Esophagus squamous epithelium (tissue), 5 donors: Measurements from ENCODE around the gene ATP2B3. TPM values are rescaled to one million over a fixed set of nuclear protein-coding genes. Genes with fewer than 3 reads are reported as not detected.

Source experiments
- DNase-seq: peaks from one replicate; lab custom pipeline; 2025; lab: John Stamatoyannopoulos, UW
- H3K27ac ChIP-seq, 4 donors: fragments of 200-600 bp; sonication (generic); one replicate each; pipeline ENCODE4 v1.5.1; 2016 to 2019; ENCODE audit warnings: mild to moderate bottlenecking in 1 of 4
- H3K27me3 ChIP-seq, 4 donors: fragments of 200-600 bp; sonication (generic); 1 replicate in 3 of 4; 2 replicates in 1 of 4; pipeline versions ENCODE4 v1.5.1 to v1.6.0; 2017 to 2021; ENCODE audit warnings: antibody characterized with exemption in 1 of 4
- H3K36me3 ChIP-seq, 3 donors: fragments of 200-600 bp; sonication (generic); one replicate each; pipeline ENCODE4 v1.5.1; 2016 to 2019
- H3K4me1 ChIP-seq, 3 donors: fragments of 200-600 bp; sonication (generic); one replicate each; pipeline ENCODE4 v1.5.1; 2017 to 2019
- H3K4me3 ChIP-seq, 4 donors: fragments of 200-600 bp; sonication (generic); 1 replicate in 3 of 4; 2 replicates in 1 of 4; pipeline ENCODE4 v1.5.1; 2016 to 2019; ENCODE audit warnings: mild to moderate bottlenecking in 2 of 4, moderate library complexity in 1 of 4
- H3K9me3 ChIP-seq, 3 donors: fragments of 200-600 bp; sonication (generic); one replicate each; pipeline ENCODE4 v1.5.1; 2016 to 2019
- POLR2A ChIP-seq, 4 donors: fragments of 450-650 bp; IDR thresholded peaks; one replicate each; pipeline ENCODE4 v1.6.1; 2017; ENCODE audit warnings: antibody characterized with exemption in 4 of 4, mild to moderate bottlenecking in 4 of 4, moderate library complexity in 3 of 4
- WGBS, 2 donors: methylation state at CpG; one replicate each; pipeline ENCODE4 v1.1.5; 2018; 5-methylcytosine and 5-hydroxymethylcytosine counted together
- intact Hi-C: fragments of 100-400 bp; cut with DNase I; formaldehyde crosslinking; loops from one replicate; pipeline ENCODE4 v1.15.0; 2022
- total RNA-seq, 4 donors: library from RNA; depleted of rRNA; stranded (reverse); fragments of >200 nt; gene quantifications; one replicate each; pipeline ENCODE4 v1.1.0, GENCODE V29; 2016
- TF ChIP-seq, protein P1 (sequence below), 6 experiments: fragments of 450-650 bp in 4 of 6; fragments of 200-600 bp in 2 of 6; sonication (generic) in 2 of 6; IDR thresholded peaks; one replicate each; pipeline ENCODE4 v1.5.1; 2016 to 2019; ENCODE audit warnings: antibody characterized with exemption in 6 of 6, mild to moderate bottlenecking in 4 of 6, moderate library complexity in 4 of 6
- donor health status: DM: yes; HTN: yes; CAD: no.

ATP2B3 gene
- total RNA-seq = not detected

DNA sequence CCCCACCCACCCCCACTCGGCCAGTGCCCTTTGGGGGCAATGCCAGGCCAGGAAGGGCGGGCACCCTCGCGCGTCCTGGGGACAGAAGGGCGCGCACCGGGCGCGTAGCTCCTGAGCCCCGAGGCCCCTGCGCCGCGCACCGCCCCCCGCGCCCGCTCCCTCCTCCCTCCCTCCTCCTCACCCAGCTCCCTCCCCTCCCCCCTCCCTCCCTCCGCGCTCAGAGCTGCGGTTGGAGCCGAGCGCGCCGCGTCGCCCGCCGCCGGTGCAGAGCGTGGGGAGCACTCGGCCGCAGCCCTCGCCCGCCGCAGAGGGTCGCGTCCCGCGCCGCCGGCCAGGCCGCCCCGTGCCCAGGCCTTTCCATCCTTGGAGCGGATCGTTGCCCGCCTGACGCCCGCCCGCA lies at the start of gene ATP2B3:
ATP2B3 (plus strand) TSS at position 220 of the 400 bp plus-strand sequence. CDS start 18,606 bp downstream, outside the sequence.
- no peaks in the 10 kb centered on the region for H3K9me3 ChIP-seq
- H3K4me1 ChIP-seq = peaks cover 3 to 28% (median 4%) of the 10 kb centered on the region in 3 donors
- no peak for DNase-seq
- no peaks in the 10 kb centered on the region for H3K36me3 ChIP-seq
- no CpG with 5 or more reads among the region's 50 CpGs for WGBS, 2 donors
- H3K27ac ChIP-seq = no peak within 1 kb of the TSS
- peak within 1 kb of the TSS in 1 of 4 donors; percentile 4 for H3K4me3 ChIP-seq
- peaks cover 0 to 72% (median 12%) of the 10 kb centered on the region in 4 donors for H3K27me3 ChIP-seq
- no peak for TF ChIP-seq POLR2A (IDR thresholded peaks at IDR 0.05)
- TF ChIP-seq, protein P1, sequence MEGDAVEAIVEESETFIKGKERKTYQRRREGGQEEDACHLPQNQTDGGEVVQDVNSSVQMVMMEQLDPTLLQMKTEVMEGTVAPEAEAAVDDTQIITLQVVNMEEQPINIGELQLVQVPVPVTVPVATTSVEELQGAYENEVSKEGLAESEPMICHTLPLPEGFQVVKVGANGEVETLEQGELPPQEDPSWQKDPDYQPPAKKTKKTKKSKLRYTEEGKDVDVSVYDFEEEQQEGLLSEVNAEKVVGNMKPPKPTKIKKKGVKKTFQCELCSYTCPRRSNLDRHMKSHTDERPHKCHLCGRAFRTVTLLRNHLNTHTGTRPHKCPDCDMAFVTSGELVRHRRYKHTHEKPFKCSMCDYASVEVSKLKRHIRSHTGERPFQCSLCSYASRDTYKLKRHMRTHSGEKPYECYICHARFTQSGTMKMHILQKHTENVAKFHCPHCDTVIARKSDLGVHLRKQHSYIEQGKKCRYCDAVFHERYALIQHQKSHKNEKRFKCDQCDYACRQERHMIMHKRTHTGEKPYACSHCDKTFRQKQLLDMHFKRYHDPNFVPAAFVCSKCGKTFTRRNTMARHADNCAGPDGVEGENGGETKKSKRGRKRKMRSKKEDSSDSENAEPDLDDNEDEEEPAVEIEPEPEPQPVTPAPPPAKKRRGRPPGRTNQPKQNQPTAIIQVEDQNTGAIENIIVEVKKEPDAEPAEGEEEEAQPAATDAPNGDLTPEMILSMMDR (IDR thresholded peaks at IDR 0.05) = no peak
- intact Hi-C loops = no loop called here

DNA sequence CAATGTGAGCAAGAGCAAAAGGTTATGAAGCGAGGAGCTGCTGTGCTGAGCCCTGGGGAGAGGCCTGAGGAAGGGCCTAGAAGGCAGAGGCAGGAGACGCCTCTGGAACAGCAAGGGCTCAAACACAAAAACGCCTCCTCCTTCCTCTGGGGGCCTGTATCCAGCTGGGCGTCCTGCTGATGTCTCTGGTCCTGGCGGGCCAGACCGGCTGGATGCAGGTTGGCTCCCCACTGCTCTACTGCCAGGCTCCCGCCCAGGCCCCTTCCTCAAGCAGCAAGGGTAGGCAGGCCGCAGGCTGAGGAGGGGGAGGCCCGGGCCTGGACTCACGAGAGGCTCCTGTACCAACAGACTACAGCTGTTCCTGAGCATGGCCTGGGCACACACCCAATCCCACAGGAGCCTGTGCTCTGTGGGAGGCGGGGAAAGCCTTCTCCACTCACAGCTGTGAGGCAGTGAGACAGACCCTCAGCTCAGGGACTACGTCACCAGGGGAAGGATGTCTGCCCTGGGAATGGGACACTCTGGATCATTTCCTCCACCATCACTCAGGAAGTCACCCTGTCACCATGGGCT lies 49.3 kb upstream of the ATP2B3 start:
- Histone ChIP-seq H3K9me3 (no peaks in the 10 kb centered on the region), H3K36me3 (peaks cover 0 to 10% (median 0%) of the 10 kb centered on the region in 3 donors), H3K4me3 (no peak overlapping the region), H3K4me1 (peaks cover 0 to 43% (median 10%) of the 10 kb centered on the region in 3 donors), H3K27ac (no peak overlapping the region), H3K27me3 (no peaks in the 10 kb centered on the region)
- no peak for DNase-seq
- 85 to 100% methylated on average over 1 to 4 of the region's 12 CpGs for WGBS, 2 donors
- intact Hi-C loops = no loop called here
- no peak for TF ChIP-seq POLR2A (IDR thresholded peaks at IDR 0.05)
- TF ChIP-seq, protein P1 (IDR thresholded peaks at IDR 0.05) = no peak

DNA sequence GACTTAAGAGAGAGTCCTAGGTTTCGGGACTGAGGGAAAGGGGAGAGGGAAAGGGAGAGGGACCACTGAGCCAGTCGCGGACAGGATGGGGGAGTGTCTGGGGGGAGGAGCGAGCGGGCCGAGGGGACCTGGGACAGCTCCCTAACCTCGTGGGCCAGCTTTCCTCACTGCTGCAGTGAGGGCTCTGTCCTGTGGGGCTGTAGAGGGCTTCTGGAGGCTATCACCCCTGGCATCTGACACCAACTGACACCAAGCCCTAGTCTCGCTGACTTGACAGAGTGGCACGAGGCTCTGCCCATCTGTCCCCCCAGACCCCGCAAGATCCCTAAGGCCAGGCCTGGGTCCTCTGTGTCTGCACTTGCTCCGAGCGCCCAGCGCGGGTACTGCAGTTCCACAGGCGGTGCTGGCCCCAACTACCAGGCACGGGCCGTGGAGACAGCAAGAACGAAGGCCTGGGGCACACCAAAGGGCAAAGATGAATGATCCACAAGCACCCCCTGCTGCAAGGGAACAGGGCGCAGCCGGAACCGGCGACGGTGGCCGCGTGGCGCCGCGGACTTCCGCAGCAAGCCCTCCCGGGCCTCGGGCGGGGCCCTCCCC lies 47.5 kb upstream of the ATP2B3 start:
- peak overlapping the region; percentile 60 to 87 (median 73) for H3K27ac ChIP-seq
- H3K27me3 ChIP-seq = no peaks in the 10 kb centered on the region
- no peak for TF ChIP-seq POLR2A (IDR thresholded peaks at IDR 0.05)
- TF ChIP-seq, protein P1 (IDR thresholded peaks at IDR 0.05) = peak in 1 of 6 experiments; percentile 37
- intact Hi-C loops = loop anchor here (5.0 kb wide), 1 partner anchor 37 kb away; no protein-coding TSS in a partner anchor
- WGBS, 2 donors = 36% methylated on average over 3 of the region's 32 CpGs; no CpG with 5 or more reads in 1 of the 2 donors
- no peaks in the 10 kb centered on the region for H3K9me3 ChIP-seq
- H3K36me3 ChIP-seq = peaks cover 0 to under 1% (median 0%) of the 10 kb centered on the region in 3 donors
- DNase-seq = no peak
- peak overlapping the region; percentile 52 to 75 (median 60) for H3K4me3 ChIP-seq
- peaks cover 2 to 46% (median 11%) of the 10 kb centered on the region in 3 donors for H3K4me1 ChIP-seq

DNA sequence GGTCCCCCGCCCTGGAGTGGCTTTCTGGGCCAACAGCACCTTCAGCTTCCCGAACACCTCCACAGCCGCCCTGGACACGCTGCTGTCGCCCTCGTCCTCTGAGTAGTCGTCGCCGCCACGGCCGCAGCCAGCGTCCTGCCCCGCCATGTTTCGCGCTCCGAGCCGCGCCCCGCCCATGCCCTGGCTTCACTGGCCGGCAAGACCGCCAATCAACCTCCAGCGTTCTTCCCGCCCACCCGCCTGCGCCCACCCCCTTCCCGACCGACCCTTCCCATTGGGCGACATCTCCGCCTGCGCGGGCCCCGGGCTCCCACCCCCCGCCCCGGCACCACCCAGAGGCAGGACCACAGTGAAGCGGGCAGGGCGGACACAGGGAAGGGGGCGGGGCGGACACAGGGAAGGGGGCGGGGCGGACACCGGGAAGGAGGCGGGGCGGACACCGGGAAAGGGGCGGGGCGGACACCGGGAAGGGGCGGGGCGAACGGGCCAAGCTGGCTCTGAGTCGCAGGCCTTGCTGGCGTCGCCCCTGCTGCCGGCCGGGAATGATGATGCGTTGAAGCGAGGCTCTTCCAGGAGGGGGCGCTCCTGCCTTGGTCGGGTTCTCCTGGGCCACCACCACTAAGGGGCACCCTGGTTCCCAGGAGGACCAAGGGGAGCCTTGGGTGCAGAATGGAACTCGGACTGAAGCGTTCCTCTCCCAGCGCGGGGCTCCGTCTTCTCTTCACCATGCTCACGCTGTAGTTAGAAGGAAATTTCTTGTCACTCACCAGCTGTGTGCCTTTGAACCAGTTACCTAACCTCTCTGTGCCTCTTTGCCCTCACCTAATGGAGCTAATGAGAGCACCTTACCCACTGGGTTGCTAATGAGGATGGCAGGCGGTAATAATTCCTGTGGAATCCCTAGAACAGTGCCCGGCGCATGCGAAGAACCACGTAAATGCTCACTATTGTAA lies 46.8 kb upstream of the ATP2B3 start, which contains the start of gene HAUS7:
HAUS7 (minus strand) TSS at position 166 of the 953 bp plus-strand sequence; CDS start at position 147, 19 bp downstream.
- TF ChIP-seq POLR2A (IDR thresholded peaks at IDR 0.05) = no peak
- TF ChIP-seq, protein P1 (IDR thresholded peaks at IDR 0.05) = peak; percentile 50 to 68 (median 62)
- WGBS, 2 donors = 10 to 24% methylated on average over 2 to 5 of the region's 70 CpGs
- Histone ChIP-seq H3K4me1 (peaks cover 10 to 53% (median 15%) of the 10 kb centered on the region in 3 donors), H3K9me3 (no peaks in the 10 kb centered on the region), H3K36me3 (no peaks in the 10 kb centered on the region), H3K27ac (peak within 1 kb of the TSS; percentile 60 to 87 (median 73)), H3K4me3 (peak within 1 kb of the TSS; percentile 52 to 75 (median 60)), H3K27me3 (no peaks in the 10 kb centered on the region)
- peak; percentile 70 for DNase-seq
- intact Hi-C loops = loop anchor here (5.0 kb wide), 1 partner anchor 37 kb away; no protein-coding TSS in a partner anchor
